Measurements from ENCODE around the gene ARHGAP26.
A peak's percentile ranks its signal among the peaks of the same experiment; 100 is the strongest.

Gene ARHGAP26

DNA sequence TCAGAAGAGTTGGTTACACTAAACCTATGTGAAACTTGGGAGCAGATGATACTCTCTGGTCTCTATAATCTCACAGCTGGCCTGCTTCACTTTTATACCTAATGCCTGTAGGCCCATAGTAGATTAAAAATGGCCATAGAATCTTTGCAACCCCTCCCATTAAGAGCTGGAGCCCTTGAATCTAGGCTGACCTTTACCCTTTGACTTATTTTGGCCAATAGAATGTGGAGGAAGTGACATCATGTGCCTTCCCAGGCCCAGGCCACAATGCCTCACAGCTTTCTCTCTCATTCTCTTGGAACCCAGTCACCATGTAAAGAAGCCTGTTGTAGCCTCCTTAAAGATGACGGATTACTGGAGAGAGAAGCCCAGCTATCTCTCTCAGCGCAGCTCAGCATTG lies 382.3 kb downstream of the ARHGAP26 start:
- DNase-seq: no peak

DNA sequence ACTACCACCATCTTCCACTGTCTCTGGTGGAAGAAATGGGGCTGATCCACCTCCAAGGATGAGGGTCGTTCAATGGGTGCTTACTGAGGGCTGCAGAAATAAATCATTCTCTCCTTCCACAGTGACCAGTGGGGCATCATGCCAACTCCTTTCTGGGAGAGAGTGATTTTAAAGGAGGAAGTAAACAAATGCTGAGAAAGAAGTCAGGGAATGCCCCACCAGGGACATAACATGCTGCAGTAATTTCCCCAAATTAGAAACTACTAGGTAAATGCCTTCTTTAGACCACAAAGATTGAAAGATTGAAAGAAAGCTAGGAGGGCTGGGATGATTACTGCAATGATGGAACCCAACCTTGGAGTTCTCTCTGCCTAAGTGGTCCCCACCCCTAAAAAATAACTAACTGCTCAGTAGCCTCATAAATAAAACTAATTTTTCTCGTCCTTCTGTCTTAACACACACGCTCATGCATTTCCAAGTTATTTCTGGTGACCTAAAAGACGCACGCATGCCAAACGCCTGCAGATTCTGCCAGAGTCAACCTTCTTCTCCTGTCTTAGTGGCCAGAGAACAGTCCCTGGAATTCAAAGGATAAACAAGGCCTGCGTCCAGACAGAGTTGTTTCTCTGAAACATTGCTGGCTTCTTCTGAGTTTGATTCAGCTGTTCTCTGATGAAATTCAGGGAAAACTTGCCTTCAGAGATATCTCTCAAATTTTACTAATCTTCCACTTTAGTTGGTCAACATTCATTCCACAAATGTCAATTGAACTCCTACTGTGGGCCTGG lies 383.3 kb downstream of the ARHGAP26 start:
- DNase-seq: no peak

DNA sequence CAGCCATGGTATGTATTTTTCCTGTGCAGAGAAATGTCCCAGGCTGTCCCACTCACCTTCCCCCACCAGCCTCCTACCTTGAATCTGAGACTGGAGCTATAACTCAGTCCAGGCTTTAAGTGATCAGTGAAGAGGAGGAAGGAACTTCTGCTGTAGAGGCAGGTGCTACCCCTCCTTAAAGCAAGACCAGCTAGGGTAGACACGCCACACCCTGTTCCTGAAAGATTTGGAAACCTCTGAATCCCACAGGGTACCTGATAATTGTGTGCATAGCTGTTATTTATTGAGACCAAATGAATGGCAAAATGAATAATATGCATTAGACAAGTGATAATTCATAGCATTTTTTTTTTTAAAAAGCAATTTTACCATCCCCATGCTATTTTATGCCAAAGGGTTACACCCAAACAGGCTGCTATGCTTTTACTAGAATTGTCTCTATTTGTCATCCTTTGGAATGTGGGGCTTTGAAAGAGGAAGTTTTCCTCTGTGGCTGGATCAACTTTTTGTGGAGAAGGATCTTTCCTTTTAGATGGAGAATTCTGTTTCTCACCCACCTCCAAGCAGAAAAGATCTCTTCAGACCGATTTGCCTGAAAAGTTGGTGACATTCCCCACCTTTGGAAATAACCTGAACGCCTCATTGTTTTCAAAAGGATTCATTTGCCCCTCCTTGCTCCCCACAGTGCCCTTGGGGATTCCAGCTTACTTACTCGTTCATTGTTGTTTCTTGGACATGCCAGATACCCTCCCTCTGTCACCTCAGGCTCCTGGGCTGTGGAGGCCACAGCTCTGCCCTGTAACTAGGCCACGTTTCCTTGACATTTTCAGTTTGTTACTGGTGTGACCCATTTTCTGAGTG lies 384.6 kb downstream of the ARHGAP26 start:
- peak; percentile 33 for DNase-seq

DNA sequence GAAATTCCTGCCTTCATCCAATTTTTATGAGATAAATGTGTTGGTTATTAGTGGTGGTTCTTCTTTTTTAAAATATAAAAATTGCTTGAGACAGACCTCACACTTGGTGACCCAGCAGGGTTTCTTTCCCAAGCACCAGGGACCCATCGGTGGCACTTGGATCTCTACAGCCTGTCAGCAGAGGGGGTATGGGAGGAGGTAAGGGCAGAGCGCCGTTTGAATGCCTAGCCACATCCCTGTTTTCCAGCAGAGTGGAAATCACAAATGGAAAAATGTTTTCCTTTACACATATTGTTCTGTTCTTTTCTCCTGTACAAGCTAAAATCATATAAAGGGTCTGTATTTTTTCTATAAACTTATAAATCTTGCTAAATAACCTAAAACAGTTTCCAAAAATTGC lies 385.3 kb downstream of the ARHGAP26 start:
- no peak for DNase-seq

DNA sequence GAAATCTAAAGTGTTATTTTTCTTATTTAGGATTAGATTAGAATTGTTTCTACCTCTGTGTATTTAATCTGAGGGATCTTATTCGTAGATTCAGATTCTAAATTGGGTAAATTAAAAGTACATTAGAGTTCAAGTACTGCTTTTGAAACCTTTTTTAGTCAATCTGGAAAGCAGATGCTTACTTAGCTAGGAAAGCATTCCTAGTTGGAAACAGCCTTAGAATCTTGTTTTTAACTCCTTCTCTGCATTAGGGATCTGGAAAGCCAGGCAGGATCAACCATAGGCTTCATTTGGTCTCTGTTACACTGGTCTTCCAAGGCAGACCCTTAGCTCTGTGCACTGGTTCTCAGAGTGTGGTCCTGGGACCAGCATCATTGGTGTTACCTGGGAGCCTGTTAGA lies 385.9 kb downstream of the ARHGAP26 start:
- DNase-seq: no peak

DNA sequence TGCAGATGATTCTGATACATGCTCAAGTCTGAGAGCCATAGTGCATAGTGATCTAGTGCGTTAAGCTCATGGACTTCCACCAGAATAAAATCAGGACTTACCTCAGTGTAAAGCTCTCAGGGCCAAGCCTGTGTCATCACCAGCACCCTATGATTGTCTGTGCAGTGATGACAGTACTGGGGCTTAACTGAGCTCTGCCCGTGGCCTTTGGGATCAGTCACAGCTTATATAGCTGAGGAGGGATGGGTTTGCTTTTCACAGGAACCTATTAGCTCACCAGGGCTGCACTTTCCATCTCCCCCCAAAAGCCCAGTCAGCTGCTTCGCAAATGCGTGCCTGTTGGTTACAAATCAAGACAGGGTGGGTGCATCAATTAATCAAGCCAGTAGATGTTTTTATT lies 386.4 kb downstream of the ARHGAP26 start:
- DNase-seq: no peak

DNA sequence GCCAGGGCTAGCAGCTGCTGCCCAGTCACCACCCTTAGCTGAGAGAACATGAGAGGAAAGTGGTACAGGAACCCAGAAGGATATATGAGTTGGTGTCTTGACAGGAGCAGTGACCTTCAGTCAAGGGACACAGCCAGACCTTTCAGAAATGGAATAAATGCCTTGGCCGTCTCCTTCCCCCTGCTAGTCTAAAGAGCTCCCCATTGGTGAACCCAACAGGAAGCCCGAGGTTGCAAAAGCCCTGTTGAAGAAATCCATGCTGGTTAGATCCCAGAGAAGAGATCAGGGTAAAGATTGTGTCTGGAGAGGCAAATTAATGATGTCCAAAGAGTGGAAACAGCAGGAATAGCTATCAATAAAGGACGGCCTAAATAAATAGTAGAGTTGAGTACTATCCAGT lies 388.9 kb downstream of the ARHGAP26 start:
- DNase-seq: no peak

DNA sequence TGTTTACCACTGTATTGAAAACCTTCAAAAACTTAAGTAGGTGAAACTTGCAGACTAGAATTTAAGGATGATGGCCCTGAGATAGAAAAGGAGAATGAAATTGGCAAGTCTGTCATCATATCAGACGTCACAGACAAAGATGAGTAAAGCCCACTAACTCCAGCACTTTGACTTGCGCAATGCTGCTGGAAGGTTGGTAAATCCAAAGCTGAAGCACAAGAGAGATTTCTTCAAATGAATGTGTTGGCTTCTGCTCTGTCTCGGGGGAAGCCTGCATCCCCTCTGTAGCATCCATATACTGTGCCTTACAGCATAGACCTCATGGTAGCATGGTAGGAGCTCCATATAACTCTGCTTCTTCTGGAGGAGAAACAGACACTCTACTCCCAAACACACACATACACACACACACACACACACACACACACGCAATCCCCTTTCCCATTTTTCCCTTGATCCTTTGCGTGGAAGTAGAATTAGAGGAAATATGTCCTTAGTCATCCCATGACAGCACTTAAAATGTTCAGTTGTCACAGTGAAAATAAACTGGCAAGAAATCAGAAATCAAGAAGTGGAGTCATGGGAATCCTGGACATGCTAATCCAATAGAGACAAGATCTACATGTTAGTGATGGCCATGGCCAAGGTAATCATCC lies 391.8 kb downstream of the ARHGAP26 start:
- no peak for DNase-seq

DNA sequence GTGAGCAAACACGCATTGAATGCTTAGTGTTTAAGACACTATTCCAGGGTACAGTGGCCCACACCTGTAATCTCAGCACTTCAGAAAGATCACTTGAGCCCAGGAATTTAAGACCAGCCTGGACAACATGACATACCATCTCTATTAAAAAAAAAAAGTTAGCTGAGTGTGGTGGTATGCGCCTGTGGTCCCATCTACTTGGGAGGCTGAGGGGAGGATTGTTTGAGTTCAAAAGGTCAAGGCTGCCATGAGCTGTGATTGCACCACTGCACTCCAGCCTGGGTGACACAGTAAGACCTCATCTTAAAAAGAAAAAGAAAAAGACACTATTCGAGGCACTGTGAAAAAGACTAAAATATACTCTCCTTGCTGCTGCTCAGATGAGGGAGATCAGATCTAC lies 392.6 kb downstream of the ARHGAP26 start:
- DNase-seq: no peak

DNA sequence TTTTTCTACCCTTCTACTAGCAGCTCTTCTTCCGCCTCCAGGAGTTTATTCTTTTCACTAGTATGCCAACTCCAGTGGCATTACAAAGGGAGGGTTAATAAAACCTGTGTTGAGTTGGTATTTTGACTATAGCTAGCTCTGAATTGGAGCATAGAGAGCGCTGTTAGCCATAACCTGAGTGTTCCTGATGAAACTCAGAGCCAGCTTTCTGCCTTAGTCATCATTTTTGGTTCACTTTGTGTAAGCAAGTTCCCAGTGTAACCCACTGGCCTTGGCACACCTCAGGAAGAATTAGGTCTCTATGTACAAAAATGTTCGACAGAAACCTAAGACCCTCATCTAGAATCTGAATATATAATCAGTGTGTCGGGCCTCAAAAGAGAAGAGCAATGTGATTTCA lies 394.4 kb downstream of the ARHGAP26 start:
- DNase-seq: no peak

DNA sequence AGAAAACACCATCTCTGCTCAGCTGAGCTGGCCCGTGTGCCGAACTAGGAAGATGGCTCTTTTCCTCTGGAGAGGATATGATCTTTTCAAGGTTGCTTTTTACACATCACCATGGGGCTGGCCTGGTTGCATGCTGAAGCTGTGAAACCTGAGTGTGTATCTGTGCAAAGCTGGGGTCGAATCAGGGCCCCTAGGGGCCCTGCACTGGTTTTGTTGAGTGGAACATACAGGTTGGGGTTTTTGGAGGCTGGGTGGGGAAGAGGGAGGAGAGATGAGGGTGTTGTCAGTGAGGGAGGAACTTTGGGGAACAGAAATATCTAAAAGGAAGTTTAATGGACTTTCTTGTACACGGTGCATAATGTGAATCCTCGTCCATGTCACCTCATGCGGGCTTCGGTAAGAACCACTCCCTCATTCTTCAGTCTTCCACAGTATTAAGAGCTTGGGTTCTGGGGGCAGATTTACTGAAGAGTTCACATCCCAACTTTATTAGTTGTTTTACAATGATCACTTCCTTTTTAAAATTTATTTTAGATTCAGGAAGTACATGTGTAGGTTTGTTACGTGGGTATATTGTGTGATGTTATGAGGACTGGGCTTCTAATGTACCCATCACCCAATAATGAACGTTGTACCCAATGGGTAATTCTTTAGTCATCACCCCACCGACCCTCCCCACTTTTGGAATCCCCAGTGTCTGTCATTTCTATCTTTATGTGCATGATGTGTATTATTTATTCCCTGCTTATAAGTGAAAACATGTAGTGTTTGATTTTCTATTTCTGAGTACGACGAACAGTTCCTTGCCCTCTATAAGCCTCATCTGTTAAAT lies 395.1 kb downstream of the ARHGAP26 start:
- DNase-seq: no peak

DNA sequence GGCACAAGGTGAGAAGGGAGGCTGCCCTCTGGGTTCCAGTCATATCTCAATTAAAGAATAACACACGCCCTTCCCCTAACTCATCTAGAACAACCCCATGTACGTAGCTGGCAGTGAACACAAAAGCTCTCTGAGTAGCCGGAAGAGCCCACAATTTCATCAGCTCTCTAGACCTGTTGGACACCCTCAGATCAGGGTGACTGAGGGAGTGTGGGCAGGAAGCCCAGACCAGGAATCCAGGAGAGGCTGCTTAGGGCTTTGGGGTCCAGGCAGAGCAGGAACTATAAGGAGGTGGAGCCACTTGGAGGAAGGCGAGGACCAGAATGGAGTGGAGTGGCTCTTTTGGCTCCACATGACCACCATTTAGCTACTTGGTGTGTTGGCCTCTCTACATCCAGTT lies 395.9 kb downstream of the ARHGAP26 start:
- no peak for DNase-seq

DNA sequence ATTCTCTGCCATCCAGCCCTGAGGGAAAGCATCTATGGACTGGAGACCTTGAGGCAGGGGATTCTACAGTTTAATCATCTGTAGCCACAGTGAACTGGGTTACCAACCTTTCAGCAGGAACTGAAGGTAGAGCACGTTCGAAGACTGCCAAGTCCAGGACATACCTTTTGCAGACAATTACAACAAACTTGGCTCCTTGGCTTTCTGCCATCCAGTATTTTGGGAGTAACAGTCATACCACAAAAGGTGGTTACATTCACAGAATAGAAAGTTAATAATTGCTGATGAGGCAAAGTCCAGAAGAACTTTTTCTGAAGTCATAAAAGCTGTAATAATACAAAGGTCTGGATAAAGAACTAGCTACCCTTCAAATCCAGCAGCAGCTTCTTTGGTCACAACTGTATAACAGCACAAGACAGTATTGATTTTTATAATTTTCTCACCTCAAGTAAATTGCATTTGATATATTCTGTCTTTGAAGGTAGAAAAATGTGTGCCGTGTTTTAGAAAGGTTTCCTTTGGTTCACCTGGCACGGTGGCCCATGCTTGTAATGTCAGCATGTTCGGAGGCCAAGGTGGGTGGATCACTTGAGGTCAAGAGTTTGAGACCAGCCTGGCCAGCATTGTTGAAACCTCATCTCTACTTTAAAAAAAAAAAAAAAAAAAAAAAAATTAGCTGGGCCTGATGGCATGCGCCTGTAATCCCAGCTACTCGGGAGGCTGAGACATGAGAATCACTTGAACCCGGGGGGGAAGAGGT lies 396.7 kb downstream of the ARHGAP26 start:
- no peak for DNase-seq

DNA sequence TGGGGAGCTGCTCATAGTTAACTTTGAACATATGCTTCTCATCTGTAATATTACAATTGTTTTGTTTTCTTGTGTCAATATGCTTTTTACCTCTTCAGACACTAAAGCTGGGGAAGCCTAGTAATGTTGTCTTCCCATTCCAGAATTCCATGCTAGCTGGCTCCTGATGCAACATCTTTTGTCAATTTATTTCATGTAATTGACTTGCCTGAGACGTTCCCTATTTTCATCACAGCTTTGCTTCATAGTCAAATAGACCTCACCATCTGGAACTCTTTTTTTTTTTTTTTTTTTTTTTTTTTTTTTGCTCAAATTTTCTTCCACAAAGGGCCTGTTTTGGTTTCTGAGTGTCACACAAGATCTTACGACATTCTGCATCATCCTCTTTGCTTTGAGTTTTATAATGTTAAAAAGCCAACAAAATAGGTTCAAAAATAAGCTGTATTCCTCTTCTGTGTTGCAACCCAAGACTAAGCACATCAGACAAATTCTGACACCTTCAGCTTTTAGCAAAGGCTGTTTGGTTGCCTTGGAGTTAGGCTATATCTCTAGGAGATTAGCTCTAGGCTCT lies 398.1 kb downstream of the ARHGAP26 start:
- peak; percentile 70 for DNase-seq

DNA sequence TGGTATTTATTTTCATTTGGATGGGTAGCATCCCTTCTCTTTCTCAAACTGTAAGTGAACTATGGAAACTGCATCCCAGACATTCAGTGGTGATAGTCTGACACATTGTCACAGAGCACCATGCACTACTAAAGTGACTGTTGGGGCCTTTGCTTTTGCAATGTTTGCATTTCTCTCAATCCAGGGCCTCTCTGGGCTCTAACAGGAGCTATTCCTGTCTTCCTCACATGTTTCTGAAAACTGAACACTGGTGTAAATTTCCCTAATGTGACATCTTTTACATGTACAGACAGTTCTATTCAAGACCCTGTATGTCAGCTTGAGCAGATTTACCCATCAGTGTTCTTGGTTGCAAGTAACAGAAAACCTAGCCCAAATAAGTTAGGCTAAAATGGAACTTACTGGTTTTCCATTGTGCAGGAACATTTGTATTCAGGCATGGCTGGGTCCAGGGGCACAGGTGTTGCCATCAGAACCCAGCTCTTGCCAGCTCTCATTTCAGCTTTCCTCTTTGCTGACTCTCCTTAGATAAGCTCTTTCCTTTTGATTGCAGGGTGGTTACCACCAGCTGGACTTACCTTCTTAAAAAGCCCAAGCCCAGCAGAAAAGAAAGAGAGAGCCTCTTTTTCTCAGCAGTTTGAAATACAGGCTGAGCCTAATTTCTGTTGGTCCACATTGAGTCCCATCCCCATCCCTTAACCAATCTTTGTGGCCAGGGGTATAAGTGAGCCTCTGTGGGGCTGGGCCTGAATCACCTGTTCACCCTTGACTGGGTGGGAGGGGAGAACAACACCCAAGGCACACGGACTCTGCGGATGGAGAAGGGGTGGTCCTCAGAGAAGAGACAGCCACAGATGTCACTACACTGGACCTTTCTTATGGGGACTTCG lies 399.0 kb downstream of the ARHGAP26 start:
- DNase-seq: no peak

DNA sequence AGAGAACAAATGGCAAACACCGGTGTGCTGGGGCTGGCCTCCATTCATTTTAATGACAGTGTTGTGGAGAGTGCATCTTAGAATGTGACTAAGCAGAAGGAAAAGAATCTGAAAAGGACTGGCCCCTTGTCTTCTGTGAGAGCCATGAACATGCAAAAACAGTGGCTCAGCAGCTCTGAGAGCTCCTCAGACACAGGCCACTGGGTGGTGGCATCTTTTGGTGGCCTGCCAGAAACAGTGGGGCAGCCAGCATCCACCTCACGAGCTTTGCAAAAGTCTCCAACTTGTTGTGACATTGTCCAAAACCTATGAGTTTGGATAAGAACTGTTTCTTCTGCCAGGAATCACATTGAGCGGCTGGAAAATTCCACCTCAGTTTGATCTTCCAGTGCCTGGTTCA lies 399.9 kb downstream of the ARHGAP26 start:
- no peak for DNase-seq

DNA sequence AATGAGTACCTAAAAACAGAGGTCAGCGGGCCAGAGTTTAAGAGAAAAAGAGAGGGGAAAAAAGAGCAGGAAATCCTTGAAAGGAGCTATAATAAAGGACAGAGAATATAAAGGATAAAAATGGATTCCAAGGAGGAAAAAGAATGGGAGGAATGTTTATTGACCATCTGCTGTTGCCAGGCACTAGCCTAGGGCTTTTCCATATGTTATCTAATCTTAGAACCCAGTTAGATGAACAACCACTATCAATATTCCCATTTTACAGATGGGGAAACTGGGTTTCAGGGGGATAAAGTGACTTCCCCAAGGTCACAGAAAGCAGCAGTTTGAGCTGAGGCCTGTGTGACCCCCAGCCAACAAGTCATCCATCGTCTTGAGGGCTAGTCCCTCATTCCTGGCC lies 400.8 kb downstream of the ARHGAP26 start:
- DNase-seq: no peak

DNA sequence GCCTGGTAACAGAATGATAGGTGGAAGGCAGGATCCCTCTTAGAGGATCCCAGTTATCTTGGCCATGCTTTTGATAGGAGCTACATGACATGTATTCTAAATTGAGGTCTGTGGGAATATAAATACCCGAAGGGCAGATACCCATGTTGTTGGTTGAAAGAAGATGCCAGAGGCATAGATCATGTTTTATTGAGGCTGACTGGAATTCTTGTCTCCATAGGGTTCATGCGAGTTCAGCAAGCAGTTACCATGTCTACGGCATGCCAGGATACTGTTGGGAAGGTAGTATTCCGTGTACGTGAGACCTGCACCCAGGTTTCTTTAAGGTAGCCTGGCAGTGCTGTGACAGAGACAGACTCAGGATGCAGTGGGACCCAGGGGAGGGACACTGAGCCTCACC lies 402.6 kb downstream of the ARHGAP26 start:
- DNase-seq: no peak

DNA sequence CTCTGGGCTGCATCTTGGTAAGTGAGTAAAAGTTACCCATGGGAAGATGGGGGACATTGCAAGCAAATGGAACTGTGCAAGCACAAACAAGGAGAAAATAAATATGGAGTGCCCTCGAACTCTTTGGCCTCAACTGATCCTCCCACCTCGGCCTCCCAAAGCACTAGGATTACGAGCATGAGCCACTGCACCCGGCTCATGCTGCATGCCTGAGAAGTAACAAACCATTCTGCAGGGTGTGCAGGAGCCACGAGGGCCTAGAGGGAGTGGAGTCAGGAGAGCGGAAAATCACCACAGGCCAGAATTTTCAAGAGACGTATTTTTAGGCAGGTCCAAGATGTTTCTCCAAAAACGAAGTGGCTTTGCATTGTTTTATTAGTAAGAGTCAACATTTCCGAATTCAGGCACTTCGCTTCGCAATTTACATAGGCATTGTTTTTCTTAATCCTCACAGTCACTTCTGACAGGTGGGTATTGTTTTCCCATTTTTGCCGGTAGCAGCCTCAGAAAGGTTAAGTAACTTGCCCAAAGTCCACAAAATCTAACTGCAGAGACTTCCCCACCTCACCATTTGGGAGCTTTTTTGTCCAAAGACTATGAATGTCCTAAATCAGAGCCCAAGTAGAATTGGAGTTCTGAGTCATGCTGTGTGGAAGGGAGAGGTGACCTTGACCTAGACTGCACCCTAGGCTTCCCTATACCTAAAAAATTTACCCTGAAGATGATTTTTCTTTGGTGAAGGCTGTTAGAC lies 403.1 kb downstream of the ARHGAP26 start:
- no peak for DNase-seq

Data from eye (tissue), 1 donor.